ENCODE data around the gene CHRM2.
"Not testable (repeated sequence)": the region's sequence is repeated elsewhere in the genome, so short reads cannot be mapped to it uniquely, and the experiment has no call there.

CHRM2 gene

DNA sequence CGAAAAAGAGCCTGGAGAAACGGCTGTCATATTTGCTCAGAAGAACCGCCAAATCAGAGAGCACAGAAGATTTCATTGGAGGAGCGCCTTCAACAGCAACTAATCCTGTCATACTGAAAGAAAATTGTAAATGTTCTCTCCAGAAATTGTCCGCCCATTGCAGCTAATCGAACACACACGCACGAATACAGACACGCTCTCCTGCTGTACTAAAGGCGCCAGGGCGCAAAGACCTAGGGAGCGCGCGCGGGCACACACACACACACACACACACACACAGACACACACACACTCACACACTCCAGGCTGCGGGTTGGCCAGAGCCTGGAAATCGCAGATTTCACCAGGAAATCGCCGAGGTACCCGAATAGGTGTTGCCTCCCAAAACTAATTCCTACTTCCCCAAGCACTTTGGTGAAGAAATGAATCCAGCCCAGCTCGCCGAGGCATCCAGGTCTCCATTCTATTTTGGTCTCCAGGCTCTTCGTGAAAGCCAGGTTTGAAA, at the start of gene CHRM2:
TSS of gene CHRM2 (plus strand) at position 157 of the 505 bp plus-strand sequence. CDS start 146,214 bp downstream, outside the sequence.
- no peak for DNase-seq (ENCODE audit: low read depth in 3 of 3)

DNA sequence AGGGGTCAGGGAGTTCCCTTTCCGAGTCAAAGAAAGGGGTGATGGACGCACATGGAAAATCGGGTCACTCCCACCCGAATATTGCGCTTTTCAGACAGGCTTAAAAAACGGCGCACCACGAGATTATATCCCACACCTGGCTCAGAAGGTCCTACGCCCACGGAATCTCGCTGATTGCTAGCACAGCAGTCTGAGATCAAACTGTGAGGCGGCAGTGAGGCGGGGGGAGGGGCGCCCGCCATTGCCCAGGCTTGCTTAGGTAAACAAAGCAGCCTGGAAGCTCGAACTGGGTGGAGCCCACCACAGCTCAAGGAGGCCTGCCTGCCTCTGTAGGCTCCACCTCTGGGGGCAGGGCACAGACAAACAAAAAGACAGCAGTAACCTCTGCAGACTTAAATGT, 37.1 kb upstream of the CHRM2 start:
- not testable (repeated sequence) for DNase-seq (ENCODE audit: low read depth in 3 of 3)

DNA sequence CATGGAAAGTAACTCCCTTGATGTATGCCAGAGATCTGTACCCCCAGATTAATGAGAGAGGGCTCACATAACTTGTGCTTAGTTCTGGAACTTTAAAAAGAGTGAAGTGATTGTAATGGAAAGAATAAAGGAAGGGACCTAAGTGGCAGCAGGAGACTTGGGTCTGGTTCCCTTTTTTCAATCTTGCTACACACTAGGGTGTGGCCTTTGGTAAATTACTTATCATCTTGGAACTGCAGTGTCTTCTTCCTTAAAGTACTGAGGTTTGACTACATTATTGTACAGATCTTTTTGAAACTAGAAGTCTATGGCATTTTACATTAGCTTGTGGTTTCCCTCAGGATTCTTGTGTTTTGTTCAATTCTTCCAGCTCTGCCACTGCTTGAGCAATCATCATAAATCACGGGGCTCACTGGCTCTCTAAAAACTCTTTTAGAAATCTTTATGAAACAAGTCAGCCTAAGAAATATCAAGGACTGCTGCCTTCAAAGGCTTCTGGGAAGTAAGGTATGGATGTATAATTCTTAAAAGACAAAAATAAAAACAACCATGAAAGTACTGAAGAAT, 22.5 kb upstream of the CHRM2 start:
- DNase-seq (ENCODE audit: low read depth in 3 of 3): no peak

DNA sequence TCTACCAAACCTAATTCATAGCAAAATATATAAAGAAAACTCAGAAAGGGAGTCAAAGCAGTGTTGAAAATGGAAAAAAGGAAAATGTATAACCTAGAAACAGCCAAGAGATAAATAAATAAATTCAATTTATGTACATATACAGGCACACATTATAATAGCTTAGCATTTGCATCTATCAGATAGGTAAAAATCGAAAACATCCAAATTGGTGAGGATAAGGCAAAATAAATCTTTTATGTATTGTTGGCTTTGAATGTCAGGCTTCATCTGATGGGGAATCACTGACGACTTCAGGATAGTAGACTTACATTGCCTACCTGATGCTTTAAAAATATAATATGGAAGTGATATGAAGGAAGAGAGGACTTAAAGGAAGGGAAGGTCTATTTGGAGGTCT, 20.6 kb upstream of the CHRM2 start:
- no peak for DNase-seq (ENCODE audit: low read depth in 3 of 3)

DNA sequence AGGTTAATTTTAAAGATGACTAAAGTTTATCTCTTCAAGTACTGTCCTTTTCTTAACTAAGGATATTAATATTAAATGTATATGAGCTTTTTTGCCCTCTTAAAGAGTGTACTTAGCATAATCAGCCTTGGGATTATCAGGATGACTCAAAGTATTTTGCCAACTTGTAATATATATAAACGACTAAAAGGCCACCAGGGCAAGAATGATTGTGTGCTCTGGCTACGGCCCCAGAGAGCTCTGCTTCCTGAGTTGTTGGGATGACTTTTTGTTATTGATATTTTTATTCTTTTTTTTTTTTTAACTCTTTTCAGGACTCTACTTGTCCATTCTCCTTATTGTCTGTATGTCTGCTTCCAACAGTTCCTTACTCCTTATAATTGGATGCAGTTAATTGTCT, 14.8 kb upstream of the CHRM2 start:
- no peak for DNase-seq (ENCODE audit: low read depth in 3 of 3)

DNA sequence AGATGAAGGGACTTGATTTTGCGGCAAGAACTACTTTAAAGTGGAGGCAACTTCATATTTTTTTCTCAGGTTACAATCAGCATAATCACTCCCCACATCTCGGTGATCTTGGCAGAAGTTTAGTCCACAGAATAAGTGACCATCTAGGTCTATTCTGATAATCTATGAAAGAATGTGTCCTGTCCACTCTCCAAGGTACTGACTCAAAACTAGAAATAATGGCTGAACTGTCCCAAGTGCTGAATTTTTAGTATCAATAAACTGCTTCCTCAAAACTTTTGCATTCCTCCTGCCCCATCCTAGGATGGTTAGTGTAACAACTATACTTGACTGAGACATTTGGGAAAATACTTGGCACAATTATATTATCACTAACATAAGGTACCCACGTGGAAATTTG, 10.9 kb upstream of the CHRM2 start:
- DNase-seq (ENCODE audit: low read depth in 3 of 3): no peak

DNA sequence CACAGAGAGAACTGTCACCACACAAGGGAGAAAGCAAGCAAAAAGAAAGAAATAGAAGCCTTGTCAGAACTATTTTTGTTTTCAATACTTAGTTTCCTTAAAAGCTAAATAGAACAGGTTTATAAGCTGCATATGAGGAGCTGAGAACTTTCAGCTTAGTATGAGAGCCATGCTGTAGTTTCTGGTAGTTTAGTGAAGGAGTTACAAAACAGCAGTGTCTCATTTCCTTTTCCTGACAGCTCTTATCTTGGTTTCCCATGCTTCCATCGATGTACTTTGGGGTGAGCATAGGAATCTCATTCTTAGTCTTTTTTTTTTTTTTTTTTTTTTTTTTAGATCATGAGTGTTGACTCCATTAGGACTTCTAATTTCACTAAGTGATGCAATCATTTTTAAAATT, 8.6 kb upstream of the CHRM2 start:
- no peak for DNase-seq (ENCODE audit: low read depth in 3 of 3)

DNA sequence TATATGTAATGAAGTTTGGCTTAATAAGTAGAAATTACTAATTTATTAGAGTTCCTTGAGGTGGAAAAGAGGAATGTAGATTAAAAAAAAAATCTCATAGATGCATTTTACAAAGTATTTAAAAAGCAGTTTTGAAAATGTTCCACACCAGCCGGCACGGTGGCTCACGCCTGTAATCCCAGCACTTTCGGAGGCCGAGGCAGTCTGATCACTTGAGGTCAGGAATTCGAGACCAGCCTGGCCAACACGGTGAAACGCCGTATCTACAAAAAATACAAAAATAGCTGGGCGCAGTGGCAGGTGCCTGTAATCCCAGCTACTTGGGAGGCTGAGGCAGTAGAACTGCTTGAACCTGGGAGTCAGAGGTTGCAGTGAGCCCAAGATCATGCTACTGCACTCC, 3.2 kb upstream of the CHRM2 start:
- no peak for DNase-seq (ENCODE audit: low read depth in 3 of 3)

DNA sequence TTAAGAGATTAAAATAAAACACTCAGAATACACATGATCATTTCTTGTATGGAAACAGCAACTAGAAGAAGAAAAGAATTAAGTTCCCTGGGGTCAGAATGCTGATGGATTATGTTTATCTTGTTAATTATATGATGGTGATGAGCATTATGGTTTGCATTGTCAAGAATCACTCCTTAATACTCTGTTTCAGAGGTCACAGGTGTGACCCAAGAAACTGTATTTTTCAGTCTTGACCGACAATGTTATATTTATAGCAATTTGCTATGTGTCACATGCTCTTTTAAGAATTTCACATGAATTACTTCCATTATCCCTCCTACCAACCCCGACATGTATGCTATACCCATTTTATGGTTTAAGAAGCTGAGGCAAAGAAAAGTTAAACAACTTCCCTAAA, 2.7 kb upstream of the CHRM2 start:
- no peak for DNase-seq (ENCODE audit: low read depth in 3 of 3)

DNA sequence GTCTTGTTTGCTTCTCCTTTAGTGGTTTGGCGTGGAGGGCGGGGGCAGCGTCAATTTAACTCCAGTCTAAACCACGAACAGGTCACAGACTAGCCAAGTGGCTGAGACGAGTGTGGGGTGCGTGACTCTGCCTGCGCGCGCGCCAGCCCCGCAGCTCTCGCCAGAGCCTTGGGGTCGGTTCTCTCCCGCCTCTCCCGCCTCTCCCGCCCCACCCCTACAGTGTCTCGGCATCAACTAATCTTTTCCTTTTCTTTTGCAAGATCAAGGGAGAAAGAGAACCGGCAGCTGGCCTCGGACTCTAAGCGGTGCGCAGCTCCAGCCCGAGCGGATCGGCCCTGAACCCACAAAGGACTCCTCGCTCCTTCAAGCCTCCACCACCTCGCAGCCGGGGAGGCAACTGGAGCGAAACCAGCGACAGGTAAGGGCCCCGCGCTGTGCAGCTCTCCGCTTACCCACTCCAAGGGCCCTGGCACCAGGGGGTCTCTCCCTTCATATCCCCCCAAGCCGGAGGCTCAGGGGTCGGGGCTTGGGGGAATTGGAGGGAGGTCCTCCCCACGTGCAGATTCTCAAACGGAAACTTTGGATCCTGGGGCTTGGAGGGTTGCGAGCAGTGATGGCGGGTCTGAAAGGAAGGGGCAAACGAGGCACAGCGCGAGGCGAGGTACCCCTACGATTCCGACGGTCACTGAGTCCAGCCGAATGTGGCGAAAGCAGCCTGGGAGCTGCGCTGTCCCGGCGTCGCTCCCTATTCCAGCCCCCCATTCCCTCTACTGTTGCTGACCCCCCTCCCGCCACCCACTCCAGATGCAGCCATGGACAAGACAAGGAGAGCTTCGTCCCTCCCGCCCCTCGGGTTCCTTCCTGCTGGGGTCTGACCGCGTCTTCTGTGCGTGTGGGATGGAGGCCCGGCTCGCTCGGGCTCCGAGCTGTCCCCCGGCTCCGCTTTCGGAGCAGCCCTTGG, 829 bp downstream of the CHRM2 start:
- DNase-seq (ENCODE audit: low read depth in 3 of 3): no peak

DNA sequence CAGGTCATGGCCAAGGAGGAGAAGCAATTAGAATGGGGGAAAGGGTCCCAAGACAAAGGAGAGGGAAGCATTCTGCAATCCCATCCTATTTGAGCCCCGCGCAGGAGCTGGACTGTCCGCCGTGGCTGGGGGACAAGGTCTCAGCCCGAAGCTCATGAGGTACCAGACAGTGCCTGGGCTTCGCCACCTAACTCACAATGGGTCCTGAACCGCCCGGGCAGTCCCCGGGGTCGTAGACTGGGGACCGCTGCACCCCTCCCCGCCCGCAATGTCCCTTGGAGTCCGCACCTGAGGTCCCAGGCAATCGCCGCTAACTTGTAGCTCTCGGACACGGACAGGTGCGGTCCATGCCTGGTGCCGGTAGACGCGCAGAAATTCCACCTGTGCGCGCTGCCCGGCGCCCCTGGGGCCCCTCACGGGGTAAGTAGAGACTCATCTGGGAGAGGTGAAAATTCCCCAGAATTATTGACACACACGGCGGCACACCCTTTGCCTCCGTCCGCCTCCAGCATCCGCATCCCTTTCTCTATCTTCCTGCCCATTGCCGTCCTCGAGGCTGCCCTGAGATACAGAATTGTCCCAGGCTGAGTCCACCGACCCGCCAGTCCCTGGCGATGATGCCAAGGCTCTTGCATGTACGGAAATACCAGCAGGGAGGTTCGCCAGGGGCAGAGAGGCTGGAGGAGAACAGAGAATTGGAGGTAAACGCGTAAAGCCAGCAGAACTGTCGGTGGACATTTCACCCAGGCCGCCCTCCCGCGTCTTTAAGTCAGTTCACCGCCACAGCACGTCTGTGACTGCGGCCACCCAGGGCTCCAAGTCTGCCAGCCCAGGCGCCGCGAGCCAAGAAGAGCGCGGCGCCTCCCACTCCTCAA, 1.8 kb downstream of the CHRM2 start:
- no peak for DNase-seq (ENCODE audit: low read depth in 3 of 3)

DNA sequence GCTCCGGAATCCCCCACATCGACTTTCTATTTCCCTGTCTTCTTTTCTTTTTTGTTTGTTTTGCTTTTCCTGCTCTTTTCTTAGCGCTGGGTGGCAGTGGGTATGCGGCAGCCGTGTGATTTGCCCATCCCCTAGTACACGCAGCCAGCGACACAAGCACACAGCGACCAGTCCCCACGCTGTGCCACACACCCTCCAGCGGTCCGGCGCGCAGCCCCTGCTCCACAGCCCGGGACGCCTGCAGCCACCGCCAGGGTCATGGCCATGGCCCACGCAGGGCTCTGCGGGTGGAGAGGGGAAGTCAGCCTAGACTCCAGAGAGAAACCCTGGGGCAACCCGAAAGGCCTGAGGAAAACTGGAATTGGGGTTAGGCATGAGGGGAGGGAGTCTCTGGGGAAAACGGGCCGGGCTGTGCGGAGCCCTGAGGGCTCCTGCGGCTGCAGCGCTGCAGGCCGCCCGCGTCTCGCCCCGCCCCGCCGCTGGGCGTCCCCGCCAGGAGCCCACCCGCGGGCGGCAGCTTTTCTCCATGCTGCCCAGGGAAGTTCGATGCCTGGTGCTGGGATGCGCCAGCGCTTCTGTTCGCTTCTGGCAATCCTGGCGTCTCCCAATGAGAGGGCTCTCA, 2.5 kb downstream of the CHRM2 start:
- no peak for DNase-seq (ENCODE audit: low read depth in 3 of 3)

DNA sequence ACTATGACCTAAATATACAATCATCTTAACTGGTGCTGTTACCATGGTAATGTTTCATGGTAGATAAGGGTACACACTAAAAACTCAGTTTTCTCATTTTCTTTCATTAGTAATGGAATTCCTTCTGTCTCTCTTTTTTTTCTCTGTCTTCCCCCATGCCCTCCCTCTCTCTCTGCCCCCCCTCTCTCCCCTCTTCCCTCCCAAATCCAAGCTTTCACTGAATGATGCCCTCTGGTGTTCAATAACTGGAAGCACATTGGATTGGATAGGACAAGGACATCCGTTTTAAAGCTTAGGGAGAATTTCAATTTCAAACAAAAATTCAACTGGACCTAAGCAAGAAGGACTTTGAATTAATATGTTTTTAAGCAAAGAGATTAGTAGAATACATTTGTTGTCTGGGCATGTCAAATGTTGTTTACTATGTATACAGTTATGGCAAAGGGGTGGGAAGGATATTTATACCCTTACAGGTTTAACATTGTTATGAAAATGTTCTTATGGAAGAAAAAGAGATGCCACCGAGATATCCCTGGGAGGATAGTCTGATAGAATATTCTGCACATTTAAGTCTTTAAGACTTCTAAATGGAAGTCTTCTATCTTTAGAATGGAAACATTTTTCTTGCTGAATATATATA, 6.1 kb downstream of the CHRM2 start:
- no peak for DNase-seq (ENCODE audit: low read depth in 3 of 3)

DNA sequence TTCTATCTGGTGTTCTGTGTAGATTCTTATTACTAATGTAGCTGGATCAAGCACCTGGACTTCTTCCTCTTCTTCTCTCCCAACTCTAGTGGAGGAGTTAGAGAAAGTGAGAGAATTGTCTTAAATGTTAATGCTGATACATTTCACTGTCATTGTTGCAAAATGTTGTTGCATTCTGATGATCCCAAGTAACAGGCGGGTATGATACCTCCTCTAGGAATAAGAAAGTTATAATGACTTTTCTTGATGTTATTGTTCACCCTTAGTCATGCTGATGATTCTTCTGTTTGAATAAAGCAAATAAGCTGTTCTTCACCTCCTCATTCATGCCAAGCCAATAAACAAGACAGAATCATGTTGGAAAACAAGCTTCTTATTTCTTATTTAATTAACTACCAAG, 9.1 kb downstream of the CHRM2 start:
- no peak for DNase-seq (ENCODE audit: low read depth in 3 of 3)

DNA sequence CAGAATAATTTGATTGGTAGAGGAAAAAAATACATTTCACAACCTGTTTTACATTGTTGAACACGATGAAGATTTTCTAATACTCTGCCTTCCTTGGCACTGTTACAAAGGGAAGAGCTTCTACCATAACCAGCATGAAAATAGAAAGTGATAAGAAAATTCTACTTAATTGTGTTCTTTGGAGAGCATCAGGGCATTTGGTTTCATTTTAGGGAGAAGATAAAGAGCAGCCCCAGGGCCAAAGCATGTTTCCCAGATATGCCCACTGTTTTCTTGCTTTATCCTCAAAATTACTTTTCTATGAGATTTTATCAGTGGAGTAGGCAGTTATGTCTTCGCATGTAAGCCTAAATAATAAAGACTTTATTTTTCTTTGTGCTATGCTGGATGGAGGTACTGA, 9.5 kb downstream of the CHRM2 start:
- DNase-seq (ENCODE audit: low read depth in 3 of 3): no peak

DNA sequence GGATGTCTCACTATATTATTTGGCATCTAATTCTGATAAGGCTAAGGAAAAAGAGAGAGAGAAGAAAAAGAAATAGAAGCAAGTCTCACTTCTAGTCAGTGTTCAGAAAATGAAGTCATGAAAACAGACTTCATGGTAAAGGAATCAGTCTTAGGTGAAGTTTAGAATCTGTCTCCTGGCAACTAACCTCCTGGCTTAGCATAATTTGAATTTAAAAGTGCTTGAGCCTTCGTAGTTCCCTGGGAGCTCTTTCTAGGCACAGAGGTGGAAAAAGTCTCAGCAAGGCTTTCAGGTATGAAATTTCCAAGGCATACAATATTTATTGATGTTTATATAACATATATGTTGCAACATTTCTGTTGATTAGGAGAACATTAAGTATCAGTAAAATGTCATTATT, 10.4 kb downstream of the CHRM2 start:
- no peak for DNase-seq (ENCODE audit: low read depth in 3 of 3)

DNA sequence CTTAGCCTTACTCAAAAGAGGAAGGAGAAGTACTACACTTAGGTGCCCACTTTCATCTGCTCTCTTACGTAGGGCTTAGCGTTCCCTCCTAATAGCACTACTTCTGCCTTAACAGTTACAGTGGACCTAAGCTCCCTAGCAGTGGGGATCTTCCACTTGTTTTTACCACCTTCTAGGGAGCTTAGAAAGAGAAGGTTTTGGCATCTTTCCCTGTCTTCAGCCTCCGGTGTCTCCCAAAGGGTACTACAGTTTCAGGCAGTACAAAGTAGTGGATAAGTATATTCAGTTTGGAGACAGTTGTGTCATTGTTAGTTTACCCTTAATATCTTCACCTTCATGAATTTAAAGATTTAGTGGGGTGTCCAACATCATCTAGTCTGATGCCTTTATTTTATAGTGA, 14.6 kb downstream of the CHRM2 start:
- no peak for DNase-seq (ENCODE audit: low read depth in 3 of 3)

DNA sequence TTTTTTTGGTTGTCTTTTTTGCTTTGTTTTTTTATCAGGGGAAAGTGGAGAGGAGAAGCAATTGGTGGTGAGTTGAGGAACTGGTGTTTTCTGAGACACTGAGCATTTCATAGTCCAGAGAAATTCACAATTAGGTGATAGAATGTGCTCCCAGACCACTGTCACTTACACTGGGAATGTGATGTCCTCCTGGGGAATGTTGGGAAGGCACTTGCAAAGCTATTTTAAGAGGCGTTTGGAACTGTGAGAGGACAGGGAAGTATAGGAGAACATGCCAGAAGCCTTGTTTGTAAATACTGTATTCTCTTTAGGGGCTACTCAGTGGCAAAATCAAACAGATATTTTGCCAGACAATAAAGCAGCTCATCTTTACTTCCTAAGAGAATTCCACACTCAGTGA, 16.0 kb downstream of the CHRM2 start:
- DNase-seq (ENCODE audit: low read depth in 3 of 3): no peak

DNA sequence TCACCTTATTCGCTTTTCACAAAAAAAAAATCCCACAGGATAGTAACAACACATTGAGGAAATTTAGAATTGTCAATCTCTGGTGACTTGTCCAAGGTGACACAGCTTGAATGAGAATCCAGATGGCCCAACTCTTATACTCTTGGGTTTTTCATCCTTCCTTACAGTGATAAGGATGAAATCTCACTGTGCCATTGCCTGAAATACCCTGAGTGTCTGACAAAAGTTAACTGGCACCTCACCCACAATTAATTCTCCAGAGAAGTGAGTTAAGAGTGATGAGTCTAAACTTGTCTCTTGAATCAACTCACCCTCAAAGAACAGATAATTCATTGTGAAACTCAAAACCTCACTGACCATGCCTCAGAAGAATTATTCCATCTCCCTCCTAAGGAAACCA, 18.9 kb downstream of the CHRM2 start:
- no peak for DNase-seq (ENCODE audit: low read depth in 3 of 3)

DNA sequence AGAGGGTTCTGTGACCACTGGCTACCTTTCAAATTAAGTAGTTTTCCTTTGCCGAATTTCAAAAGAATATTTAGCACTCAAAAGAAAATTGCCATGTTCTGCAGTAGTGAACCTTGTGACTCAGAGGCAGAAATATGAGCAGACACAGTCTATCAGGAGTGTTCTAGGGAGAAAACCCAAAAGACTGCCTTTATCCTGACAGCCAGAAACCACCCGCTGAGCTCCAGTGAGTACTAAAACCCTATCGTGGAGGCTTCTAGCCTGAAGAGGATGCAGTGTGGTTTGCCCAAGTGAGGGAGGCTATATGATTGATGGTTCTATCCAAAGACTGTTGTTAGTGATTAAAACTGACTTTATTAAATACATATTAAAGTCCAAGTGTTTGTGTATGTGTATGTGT, 21.9 kb downstream of the CHRM2 start:
- no peak for DNase-seq (ENCODE audit: low read depth in 3 of 3)

DNA sequence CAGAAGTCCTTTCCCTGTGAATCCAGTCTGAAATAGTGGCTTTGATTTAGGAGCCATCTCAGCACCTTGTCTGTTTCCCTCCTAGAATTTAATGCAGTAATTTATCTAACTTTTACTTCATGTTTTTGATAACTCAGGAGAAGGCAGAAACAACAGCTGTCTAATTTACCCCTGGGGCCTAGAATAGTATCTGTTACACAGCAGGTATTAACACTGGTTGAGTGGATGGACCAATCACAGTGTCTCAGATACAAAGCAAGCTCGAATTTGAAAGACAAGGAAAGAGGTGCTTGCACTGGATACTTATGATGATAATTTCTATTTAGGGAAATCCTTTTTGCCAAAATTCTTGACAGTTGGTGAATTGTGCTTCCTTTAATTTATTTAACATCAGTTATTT, 23.4 kb downstream of the CHRM2 start:
- DNase-seq (ENCODE audit: low read depth in 3 of 3): no peak
